ENCODE results near the gene IMPA2.

GRCh38 chr18:11993264-11993916 is 12.1 kb downstream of the IMPA2 start:
- no peak for TF ChIP-seq CTCF (conservative IDR thresholded peaks at IDR 0.05 in 1 of 2, IDR thresholded peaks at IDR 0.05 in 1 of 2; ENCODE audit: low read depth in 1 of 2, low read length in 2 of 2)
- TF ChIP-seq EZH2 (IDR thresholded peaks at IDR 0.05; ENCODE audit: low read length, missing control alignments): no peak

All from fibroblast of lung (primary cell).